ENCODE measurements around the gene ARL16.
"Not testable (repeated sequence)": the region's sequence is repeated elsewhere in the genome, so short reads cannot be mapped to it uniquely, and the experiment has no call there.

The ARL16 gene

GRCh38 chr17:81695211-81695610 lies 11.6 kb upstream of the ARL16 start:
- DNase-seq (ENCODE audit: low read depth), result no peak

DNA sequence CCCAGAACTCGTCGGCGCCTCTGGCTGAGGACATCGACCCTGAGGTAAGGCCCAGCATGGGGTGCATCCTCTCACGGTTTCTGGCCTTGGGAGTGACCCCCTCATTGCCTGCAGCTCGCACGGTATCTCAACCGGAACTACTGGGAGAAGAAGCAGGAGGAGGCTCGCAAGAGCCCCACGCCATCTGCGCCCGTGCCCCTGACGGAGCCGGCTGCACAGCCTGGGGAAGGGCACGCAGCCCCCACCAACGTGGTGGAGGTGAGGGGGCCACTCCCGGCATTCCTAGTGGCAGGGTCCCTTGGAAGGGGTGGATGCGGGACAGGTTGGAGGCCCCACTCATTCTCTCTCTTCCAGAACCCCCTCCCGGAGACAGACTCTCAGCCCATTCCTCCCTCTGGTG lies 11.2 kb upstream of the ARL16 start:
- DNase-seq (ENCODE audit: low read depth), result no peak

DNA sequence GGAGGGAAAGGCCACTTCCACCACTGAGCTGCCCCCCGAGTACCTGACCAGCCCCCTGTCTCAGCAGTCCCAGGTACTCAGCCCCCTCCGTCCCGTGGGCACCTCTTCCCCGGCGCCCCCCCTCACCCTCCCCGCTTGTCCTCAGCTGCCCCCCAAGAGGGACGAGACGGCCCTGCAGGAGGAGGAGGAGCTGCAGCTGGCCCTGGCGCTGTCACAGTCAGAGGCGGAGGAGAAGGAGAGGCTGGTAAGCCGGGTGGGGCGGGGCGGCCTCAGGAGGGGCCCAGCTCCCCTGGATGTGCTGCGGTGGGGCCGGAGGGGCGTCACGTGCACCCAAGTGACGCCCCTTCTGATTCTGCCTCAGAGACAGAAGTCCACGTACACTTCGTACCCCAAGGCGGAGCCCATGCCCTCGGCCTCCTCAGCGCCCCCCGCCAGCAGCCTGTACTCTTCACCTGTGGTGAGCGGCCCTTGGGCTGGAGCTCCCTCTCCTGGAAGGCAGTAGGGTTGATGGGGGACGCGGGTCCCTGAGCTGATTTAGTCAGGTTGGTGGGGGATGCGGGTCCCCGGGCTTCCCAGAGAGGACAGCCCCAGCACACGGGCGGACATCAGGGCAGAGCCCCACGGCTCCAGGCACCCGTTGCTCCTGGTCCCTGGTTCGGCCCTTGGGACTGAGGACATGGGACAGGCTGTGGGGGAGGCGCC lies 10.1 kb upstream of the ARL16 start:
- no peak for DNase-seq (ENCODE audit: low read depth)

GRCh38 chr17:81691608-81692007 lies 8.0 kb upstream of the ARL16 start:
- DNase-seq (ENCODE audit: low read depth), result no peak

- DNase-seq (ENCODE audit: low read depth), result no peak
Observed at GRCh38 chr17:81691196-81691595, 7.6 kb upstream of the ARL16 start.

GRCh38 chr17:81690549-81690948 lies 7.0 kb upstream of the ARL16 start:
- DNase-seq (ENCODE audit: low read depth), result no peak

- no peak for DNase-seq (ENCODE audit: low read depth)
Observed at GRCh38 chr17:81690066-81690465, 6.5 kb upstream of the ARL16 start.

DNA sequence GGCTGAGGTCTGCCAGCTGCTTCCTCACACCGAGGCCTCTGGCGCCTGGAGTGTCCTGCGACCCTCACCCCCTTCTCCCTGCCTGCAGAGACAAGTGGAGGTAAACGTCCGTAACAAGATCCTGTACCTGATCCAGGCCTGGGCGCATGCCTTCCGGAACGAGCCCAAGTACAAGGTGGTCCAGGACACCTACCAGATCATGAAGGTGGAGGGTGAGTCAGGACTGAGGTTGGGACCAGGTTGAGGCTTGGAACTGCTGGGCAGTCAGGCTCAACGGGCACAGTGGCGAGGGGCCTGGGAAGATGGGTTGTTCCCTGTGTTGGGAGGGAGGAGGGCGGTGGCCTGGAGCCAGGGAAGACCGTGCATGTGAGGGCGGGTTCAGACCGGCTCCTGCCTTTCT lies 5.0 kb upstream of the ARL16 start:
- DNase-seq (ENCODE audit: low read depth), result no peak

DNA sequence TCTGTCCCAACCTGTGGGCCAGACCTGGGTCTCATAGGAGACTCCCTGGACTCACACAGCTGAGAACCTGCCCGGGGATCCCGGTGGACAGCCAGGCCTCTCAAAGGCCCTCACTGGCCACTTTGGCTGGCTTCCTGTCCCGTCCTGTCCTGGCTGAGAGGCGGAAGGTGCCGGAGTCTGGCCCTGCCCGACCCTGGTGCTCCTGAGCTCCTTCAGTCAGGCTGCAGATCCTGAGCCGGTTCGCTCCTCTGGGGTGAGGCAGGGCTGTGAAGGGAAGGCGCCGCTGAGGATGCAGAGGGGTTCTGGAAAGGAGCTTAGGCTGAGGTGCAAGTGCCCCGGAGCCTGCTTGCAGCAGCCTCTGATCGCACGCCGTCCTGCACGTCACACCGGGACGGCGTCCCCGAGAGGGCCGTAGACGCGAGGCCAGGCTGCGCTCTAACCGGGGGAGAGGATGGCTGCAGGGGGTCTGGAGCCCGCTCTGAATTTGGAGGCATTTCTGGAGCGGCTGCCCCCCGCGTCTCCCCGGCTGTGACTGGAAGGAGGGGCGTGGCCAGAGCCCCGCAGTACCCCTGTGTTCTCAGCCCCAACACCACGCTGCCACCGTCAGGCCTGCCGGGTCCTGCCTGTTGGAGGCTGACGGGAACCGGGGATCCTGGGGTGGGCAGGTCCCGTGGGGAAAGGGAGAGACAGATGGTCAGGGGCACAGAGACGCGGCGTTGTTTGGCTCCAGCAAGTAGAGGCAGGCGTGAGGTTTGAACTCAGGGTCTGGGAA lies 4.4 kb upstream of the ARL16 start:
- no peak for DNase-seq (ENCODE audit: low read depth)

- no peak for DNase-seq (ENCODE audit: low read depth)
Observed at GRCh38 chr17:81686614-81687013, 3.0 kb upstream of the ARL16 start.

DNA sequence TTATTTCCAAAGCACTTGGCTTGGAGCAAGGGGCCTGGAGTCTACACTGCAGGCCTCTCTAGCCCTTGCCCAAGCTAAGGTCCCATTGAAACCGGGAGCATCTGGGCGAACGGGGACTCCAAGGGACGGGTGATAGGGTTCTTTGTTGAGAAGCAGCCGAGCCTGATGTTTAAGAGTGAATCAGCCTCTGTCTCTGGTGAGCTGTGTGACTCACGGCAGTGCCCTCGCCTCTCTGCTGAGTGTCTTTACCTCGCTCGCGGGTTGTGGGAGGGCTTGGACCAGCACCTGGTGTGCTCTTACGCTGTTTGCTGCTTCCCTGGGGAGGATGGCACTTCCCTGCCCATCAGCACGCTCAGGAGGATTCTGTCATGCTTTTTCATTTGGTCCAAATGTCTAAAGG lies 1.5 kb upstream of the ARL16 start:
- DNase-seq (ENCODE audit: low read depth), result no peak

DNA sequence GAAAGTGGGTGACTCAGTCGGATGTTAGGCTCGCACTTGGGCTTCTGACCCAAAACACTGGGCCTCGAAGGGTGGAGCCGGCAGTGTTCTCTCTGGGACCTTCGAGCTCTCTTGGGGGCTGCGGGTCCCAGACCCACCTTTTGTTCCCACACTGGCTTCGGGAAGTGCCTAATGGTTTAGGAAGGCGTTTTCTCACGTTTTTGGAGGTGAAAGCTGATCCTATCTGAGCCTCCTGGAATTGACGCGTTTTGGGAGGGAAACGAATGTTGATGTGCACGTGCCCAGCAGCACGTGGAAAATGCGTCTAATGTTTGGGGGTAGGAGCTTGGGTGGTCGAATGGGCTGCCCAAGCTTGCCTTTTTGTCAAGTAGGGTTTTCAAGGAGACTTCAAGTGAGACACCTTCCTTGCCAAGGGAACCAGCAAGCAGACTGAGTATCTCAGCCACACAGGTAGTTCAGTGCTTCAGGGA lies 880 bp upstream of the ARL16 start:
- DNase-seq (ENCODE audit: low read depth), result no peak

- DNase-seq (ENCODE audit: low read depth), result no peak
Observed at GRCh38 chr17:81683208-81683583, 401 bp downstream of the ARL16 start.

GRCh38 chr17:81682565-81683207 lies 911 bp downstream of the ARL16 start:
- no peak for DNase-seq (ENCODE audit: low read depth)

GRCh38 chr17:81681672-81682071 lies 1.9 kb downstream of the ARL16 start:
- DNase-seq (ENCODE audit: low read depth), result no peak

- DNase-seq (ENCODE audit: low read depth), result no peak
Observed at GRCh38 chr17:81680150-81680549, 3.4 kb downstream of the ARL16 start.

DNA sequence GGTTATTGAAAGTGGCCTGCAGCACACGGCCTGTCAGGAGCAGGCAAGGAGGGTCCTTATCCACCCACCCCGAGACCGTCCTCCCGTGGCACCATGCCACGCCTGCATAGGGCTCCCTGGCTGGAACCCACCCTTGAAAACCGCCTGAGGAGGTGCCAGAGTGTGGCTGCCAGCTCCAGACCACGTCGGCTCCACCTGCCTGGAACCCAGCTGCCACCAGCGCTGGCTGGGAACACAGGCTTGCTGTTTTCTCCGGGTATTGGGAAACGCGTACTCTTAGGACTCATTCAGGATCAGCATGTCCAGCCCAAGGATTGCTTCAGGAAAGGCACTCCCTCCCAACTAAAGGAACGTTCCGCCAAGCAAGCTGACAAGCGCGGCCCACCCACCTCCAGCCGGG lies 6.7 kb downstream of the ARL16 start:
- DNase-seq (ENCODE audit: low read depth), result no peak

DNA sequence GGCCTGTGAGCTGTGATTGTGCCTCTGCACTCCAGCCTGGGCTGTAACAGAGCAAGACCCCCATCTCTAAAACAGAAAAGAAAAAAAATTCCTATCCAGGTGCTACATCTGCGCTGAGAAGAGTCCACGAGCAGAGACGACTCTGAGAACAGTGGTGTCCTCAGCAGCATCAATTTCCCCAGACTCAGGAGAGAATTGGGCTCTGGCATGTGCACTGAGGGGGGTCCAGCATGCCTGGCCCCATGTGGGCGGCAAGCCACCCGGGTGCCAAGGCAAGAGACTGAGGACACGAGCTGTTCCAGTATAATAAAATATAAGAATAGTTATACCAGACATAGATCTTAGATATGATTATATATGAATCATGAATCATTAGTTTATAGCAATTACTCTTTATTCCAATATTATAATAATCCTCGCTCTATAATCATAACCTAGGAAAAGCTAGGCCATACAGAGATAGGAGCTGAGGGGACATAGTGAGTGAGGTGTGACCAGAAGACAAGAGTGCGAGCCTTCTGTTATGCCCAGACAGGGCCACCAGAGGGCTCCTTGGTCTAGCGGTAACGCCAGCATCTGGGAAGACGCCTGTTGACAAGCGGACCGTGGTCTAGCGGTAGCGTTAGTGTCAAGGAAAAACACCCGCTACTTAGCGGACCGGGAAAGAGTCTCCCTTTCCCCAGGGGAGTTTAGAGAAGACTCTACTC lies 7.9 kb downstream of the ARL16 start:
- not testable (repeated sequence) for DNase-seq (ENCODE audit: low read depth)

- DNase-seq (ENCODE audit: low read depth), result no peak
Observed at GRCh38 chr17:81673561-81674258, 9.9 kb downstream of the ARL16 start.

- DNase-seq (ENCODE audit: low read depth), result no peak
Observed at GRCh38 chr17:81672954-81673353, 10.6 kb downstream of the ARL16 start.

GRCh38 chr17:81672504-81672903 lies 11.1 kb downstream of the ARL16 start:
- DNase-seq (ENCODE audit: low read depth), result no peak

- DNase-seq (ENCODE audit: low read depth), result no peak
Observed at GRCh38 chr17:81667754-81668153, 15.8 kb downstream of the ARL16 start.
